T-helper 17 cell (primary cell): ENCODE measurements around the gene TLCD4. TPM values are rescaled to one million over a fixed set of nuclear protein-coding genes. Genes with fewer than 3 reads are reported as not detected.

Source experiments
- ATAC-seq: fragments of 150-1000 bp; cut with Tn5 transposase; 2 replicates; pipeline ENCODE4 v1.10.0; 2021; ENCODE audit warnings: mild to moderate bottlenecking, moderate library complexity
- DNase-seq, 3 donors: peaks; one replicate each; pipeline versions ENCODE4 v3.0.0 to v3.0.0-alpha.2; 2020 to 2021
- H3K9me3 ChIP-seq: one replicate; pipeline ENCODE4 v1.7.0; 2013; ENCODE audit warnings: low read length, mild to moderate bottlenecking; ENCODE audit not compliant: control insufficient read depth, poor library complexity, severe bottlenecking
- H3K27ac Mint-ChIP-seq: one replicate; pipeline ENCODE4 v1.8.0; 2022; ENCODE audit warnings: mild to moderate bottlenecking, moderate library complexity, mixed read lengths
- H3K27me3 Mint-ChIP-seq: one replicate; pipeline ENCODE4 v1.8.0; 2022; ENCODE audit warnings: mixed read lengths
- H3K36me3 Mint-ChIP-seq: one replicate; pipeline ENCODE4 v1.8.0; 2022; ENCODE audit warnings: low read depth, mixed read lengths
- H3K4me1 Mint-ChIP-seq: one replicate; pipeline ENCODE4 v1.8.0; 2022; ENCODE audit warnings: mild to moderate bottlenecking, mixed read lengths
- H3K4me3 Mint-ChIP-seq: one replicate; pipeline ENCODE4 v1.8.0; 2022; ENCODE audit warnings: mild to moderate bottlenecking, moderate library complexity, mixed read lengths
- total RNA-seq, 4 donors: library from RNA in 2 of 4; stranded (reverse) in 2 of 4; gene quantifications; one replicate each; pipeline ENCODE4 v1.2.3 and lab custom pipeline; 2022 to 2026

The TLCD4 gene, protein sequence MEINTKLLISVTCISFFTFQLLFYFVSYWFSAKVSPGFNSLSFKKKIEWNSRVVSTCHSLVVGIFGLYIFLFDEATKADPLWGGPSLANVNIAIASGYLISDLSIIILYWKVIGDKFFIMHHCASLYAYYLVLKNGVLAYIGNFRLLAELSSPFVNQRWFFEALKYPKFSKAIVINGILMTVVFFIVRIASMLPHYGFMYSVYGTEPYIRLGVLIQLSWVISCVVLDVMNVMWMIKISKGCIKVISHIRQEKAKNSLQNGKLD
- total RNA-seq (under 1 TPM; 0.23 to 0.25 TPM), total RNA-seq (lab: John Stamatoyannopoulos, UW) (1.2 to 1.3 reads per million in 2 donors)

GRCh38 chr1:95117207-95118066 lies at the start of gene TLCD4:
Gene TLCD4, plus strand, starts transcription at chr1:95117355. Its CDS starts 26,547 bp downstream, at chr1:95143902.
- no peak within 1 kb of the TSS for H3K27ac Mint-ChIP-seq
- ATAC-seq (peak; percentile 64), DNase-seq (peak; percentile 13 to 20 (median 14))
- no peaks in the 10 kb centered on the region for H3K36me3 Mint-ChIP-seq
- no peaks in the 10 kb centered on the region for H3K9me3 ChIP-seq
- peaks cover 55% of the 10 kb centered on the region for H3K27me3 Mint-ChIP-seq
- H3K4me3 Mint-ChIP-seq = peak within 1 kb of the TSS; percentile 89
- H3K4me1 Mint-ChIP-seq = peaks cover 10% of the 10 kb centered on the region

GRCh38 chr1:95067568-95067967 lies 49.6 kb upstream of the TLCD4 start:
- peak overlapping the region; percentile 6 for H3K27ac Mint-ChIP-seq
- H3K9me3 ChIP-seq = no peaks in the 10 kb centered on the region
- peaks cover 11% of the 10 kb centered on the region for H3K4me1 Mint-ChIP-seq
- H3K36me3 Mint-ChIP-seq = peaks cover 16% of the 10 kb centered on the region
- no peaks in the 10 kb centered on the region for H3K27me3 Mint-ChIP-seq
- DNase-seq = no peak
- H3K4me3 Mint-ChIP-seq = no peak overlapping the region
- no peak for ATAC-seq

DNA sequence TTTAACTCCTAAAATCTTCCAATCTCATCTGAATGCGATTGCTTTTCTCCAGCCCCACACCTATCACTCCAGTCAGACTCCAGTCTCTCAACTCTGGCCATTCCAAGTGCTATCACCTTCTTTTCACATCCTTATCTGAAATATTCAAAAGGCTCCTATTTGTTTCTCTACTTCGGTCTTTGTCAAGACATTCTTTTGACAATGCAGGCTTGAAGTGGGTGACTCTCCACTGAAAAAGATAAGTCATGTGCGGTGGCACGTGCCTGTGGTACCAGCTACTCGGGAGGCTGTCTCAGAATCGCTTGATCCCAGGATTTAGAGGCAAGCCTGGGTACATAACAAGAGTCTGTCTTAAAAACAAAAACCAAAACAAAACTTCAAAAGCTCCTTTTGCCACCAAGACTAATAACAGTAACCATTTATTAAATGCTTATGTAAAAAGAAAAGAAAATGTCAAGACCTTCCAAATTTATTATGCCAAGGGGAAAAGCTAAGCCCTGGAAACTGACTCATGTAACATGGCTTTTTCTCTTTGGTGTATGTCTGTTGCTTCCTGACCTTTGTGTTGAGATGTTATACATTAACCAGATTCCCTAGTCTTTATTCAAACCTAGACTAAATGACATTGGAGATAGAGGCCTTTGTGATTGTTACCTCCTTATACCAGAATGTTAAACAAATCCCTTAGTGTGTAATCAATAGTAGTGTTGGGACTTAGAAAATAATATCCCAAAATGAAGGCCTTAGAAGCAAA lies 48.0 kb upstream of the TLCD4 start:
- peaks cover 12% of the 10 kb centered on the region for H3K36me3 Mint-ChIP-seq
- no peaks in the 10 kb centered on the region for H3K9me3 ChIP-seq
- DNase-seq (no peak), ATAC-seq (no peak)
- no peaks in the 10 kb centered on the region for H3K27me3 Mint-ChIP-seq
- no peak overlapping the region for H3K27ac Mint-ChIP-seq
- no peak overlapping the region for H3K4me3 Mint-ChIP-seq
- H3K4me1 Mint-ChIP-seq = peaks cover 14% of the 10 kb centered on the region

DNA sequence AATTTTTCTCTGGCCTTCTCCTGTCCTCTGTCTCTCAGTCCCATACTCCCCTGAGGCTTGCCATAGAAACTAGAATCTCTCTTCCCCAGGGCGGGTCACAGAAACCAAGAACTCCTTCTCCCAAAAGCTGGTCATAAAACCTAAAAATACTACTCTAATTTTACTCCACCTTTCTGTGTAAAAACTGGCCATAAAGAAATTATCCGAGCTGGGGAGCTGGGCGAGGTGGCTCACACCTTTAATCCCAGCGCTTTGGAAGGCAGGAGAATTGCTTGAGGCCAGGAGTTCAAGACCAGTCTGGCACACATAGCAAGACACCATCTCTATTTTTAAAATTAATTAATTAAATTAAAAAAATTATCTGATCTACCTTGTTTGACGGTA lies 47.5 kb upstream of the TLCD4 start:
- DNase-seq (no peak), ATAC-seq (no peak)
- Mint-ChIP-seq H3K27me3 (no peaks in the 10 kb centered on the region), H3K4me3 (no peak overlapping the region), H3K36me3 (peaks cover 9% of the 10 kb centered on the region), H3K4me1 (peaks cover 14% of the 10 kb centered on the region), H3K27ac (no peak overlapping the region)
- H3K9me3 ChIP-seq = no peaks in the 10 kb centered on the region

DNA sequence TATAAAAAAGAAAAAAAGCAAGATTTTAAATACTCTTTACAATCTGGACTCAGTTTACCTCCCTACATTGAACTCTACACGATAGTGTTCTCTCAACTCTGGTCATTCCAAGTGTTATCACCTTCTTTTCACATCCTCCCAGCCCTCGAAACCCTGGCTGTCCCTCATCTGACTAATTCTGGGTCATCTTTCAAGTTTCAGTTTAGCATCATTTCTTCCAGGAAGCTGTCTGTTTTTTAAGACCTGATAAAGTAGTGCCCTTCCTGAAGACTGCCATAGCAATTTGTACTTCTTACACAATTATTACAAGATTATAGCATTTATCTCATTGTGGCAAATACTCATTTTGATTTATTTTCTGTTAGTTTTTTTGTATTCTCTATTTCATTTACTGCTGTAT lies 45.6 kb upstream of the TLCD4 start:
- Mint-ChIP-seq H3K27me3 (peaks cover 6% of the 10 kb centered on the region), H3K27ac (peak overlapping the region; percentile 97), H3K4me1 (peaks cover 14% of the 10 kb centered on the region), H3K36me3 (peaks cover 5% of the 10 kb centered on the region), H3K4me3 (peak overlapping the region; percentile 58)
- DNase-seq = no peak
- H3K9me3 ChIP-seq = no peaks in the 10 kb centered on the region
- no peak for ATAC-seq

- H3K4me1 Mint-ChIP-seq = peaks cover 14% of the 10 kb centered on the region
- no peaks in the 10 kb centered on the region for H3K9me3 ChIP-seq
- DNase-seq = no peak
- H3K27me3 Mint-ChIP-seq = peaks cover 6% of the 10 kb centered on the region
- H3K4me3 Mint-ChIP-seq = peak overlapping the region; percentile 99
- peak overlapping the region; percentile 97 for H3K27ac Mint-ChIP-seq
- ATAC-seq = no peak
- peaks cover 5% of the 10 kb centered on the region for H3K36me3 Mint-ChIP-seq
These were observed 45.0 kb upstream of the TLCD4 start for GRCh38 chr1:95072117-95072516.

- no peaks in the 10 kb centered on the region for H3K9me3 ChIP-seq
- peak; percentile 96 for ATAC-seq
- peaks cover 6% of the 10 kb centered on the region for H3K27me3 Mint-ChIP-seq
- peaks cover 2% of the 10 kb centered on the region for H3K36me3 Mint-ChIP-seq
- H3K4me3 Mint-ChIP-seq = peak within 1 kb of the TSS; percentile 99
- H3K4me1 Mint-ChIP-seq = peaks cover 14% of the 10 kb centered on the region
- H3K27ac Mint-ChIP-seq = peak within 1 kb of the TSS; percentile 97
- DNase-seq = peak; percentile 83 to 86 (median 83)
These were observed 44.4 kb upstream of the TLCD4 start, which contains the start of gene ALG14 for GRCh38 chr1:95072532-95073419. Gene ALG14, minus strand, starts transcription at chr1:95072951. Its CDS starts 53 bp downstream, at chr1:95072898.

DNA sequence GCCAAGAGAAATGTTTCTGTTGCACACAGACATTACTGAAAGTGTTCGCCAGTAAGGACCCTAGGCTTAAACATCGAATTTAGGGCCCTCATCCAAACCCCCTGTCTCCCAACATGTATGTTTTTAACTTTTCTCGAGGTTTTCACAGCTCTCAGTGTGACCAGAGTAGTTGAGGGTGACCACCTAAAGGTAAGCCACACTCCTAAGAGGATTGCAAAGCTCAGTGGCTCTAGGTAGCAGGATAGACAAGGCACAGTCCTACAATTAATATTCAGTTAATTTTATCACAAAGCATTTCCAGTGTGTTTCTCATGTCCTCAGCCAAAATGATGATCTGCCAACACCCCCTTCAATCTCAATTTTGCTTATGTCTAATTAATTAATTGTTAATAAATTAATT lies 43.7 kb upstream of the TLCD4 start:
- H3K4me1 Mint-ChIP-seq = peaks cover 12% of the 10 kb centered on the region
- DNase-seq (no peak), ATAC-seq (no peak)
- H3K27me3 Mint-ChIP-seq = peaks cover 6% of the 10 kb centered on the region
- peak overlapping the region; percentile 97 for H3K27ac Mint-ChIP-seq
- peak overlapping the region; percentile 99 for H3K4me3 Mint-ChIP-seq
- H3K36me3 Mint-ChIP-seq = peaks cover 2% of the 10 kb centered on the region
- H3K9me3 ChIP-seq = no peaks in the 10 kb centered on the region

DNA sequence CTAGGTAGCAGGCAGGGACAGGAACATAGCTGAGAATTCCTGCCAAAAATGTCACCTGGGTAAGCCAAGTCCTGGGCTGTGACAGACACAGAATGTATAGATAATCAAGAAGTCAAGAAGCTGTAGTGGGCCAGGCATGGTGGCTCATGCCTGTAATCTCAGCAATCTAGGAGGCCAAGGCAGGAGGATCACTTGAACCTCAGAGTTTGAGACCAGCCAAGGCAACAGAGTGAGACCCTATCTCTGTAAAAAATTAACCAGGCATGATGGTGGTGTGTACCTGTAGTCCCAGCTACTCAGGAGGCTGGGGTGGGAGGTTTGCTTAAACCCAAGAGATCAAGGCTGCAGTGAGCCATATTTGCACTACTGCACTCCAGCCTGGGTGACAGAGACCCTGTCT lies 41.1 kb upstream of the TLCD4 start:
- ATAC-seq (no peak), DNase-seq (no peak)
- Mint-ChIP-seq H3K4me3 (no peak overlapping the region), H3K36me3 (peaks cover 2% of the 10 kb centered on the region), H3K4me1 (peaks cover 12% of the 10 kb centered on the region), H3K27me3 (peaks cover 6% of the 10 kb centered on the region), H3K27ac (no peak overlapping the region)
- H3K9me3 ChIP-seq = no peaks in the 10 kb centered on the region

DNA sequence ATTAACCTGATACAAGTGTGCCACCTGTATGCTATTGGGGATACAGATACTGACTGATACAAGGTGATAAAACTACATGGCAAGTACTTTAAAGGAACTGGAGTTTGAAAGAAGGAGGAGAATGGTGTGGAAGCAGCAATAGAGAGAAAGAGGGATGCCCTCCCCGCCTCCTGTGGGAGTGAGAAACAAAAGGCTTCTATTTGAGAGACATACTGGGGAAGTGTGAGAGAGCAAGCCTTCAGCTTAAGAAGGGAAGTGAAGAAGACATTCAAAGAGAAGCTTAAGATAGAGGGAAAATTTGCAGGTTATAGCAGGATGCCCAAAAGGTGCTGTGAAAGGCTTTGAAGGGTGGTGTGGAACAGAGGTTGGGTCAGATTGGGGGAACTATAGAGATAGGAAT lies 36.7 kb upstream of the TLCD4 start:
- H3K4me3 Mint-ChIP-seq = no peak overlapping the region
- ATAC-seq = no peak
- peaks cover 6% of the 10 kb centered on the region for H3K4me1 Mint-ChIP-seq
- peaks cover 26% of the 10 kb centered on the region for H3K27me3 Mint-ChIP-seq
- DNase-seq = no peak
- H3K9me3 ChIP-seq = no peaks in the 10 kb centered on the region
- H3K27ac Mint-ChIP-seq = no peak overlapping the region
- H3K36me3 Mint-ChIP-seq = no peaks in the 10 kb centered on the region

DNA sequence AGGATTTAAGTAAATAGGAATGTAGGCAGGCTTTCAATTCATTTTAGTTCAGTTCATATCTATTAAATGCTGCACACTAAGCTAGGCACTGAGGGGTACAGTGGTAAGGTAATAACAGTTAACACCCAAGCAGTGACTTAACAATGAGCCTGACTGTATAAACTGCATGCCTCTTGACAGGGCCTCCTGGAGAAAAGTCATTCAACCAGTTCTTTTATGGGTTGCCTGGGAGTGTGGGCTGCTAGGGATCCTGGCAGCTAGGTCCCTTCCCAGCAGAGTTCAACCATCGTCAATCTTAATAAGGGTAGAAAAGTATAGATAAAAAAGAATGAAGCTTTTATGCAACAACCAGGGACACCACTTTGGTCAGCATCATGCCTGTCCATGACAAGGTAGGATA lies 36.3 kb upstream of the TLCD4 start:
- ATAC-seq (no peak), DNase-seq (no peak)
- Mint-ChIP-seq H3K27ac (no peak overlapping the region), H3K36me3 (no peaks in the 10 kb centered on the region), H3K4me1 (peaks cover 6% of the 10 kb centered on the region), H3K4me3 (no peak overlapping the region), H3K27me3 (peaks cover 22% of the 10 kb centered on the region)
- H3K9me3 ChIP-seq = no peaks in the 10 kb centered on the region
